Urinary bladder (tissue), 4 donors: Measurements from ENCODE around the gene KATNAL2. TPM values are rescaled to one million over a fixed set of nuclear protein-coding genes. Genes with fewer than 3 reads are reported as not detected.

Source experiments
- DNase-seq: peaks from one replicate; pipeline ENCODE4 v3.0.0-alpha.2; 2015; ENCODE audit errors: extremely low spot score
- H3K27ac ChIP-seq: one replicate; pipeline ENCODE4 v1.5.1; 2013; ENCODE audit warnings: low read depth, mild to moderate bottlenecking, moderate library complexity
- H3K36me3 ChIP-seq: one replicate; pipeline ENCODE4 v1.6.1; 2013; ENCODE audit warnings: mild to moderate bottlenecking, moderate library complexity; ENCODE audit not compliant: insufficient read depth
- H3K4me1 ChIP-seq: one replicate; pipeline ENCODE4 v1.6.1; 2013; ENCODE audit warnings: mild to moderate bottlenecking, moderate library complexity; ENCODE audit not compliant: insufficient read depth
- H3K4me3 ChIP-seq: one replicate; pipeline ENCODE4 v1.5.1; 2013; ENCODE audit warnings: low read depth, low read length
- WGBS: extraction: QIAGEN DNeasy Blood & Tissue Kit; methylation state at CpG from one replicate; pipeline ENCODE4 v1.1.7; 2013; 5-methylcytosine and 5-hydroxymethylcytosine counted together
- polyA plus RNA-seq: library from polyadenylated mRNA; stranded (reverse); fragments of 200-250 nt; gene quantifications from one replicate; pipeline ENCODE4 v1.2.3, GENCODE V29; 2013
- total RNA-seq: library from RNA; depleted of rRNA; stranded (reverse); fragments of >200 nt; gene quantifications from one replicate; pipeline ENCODE4 v1.2.3, GENCODE V29; 2014
- donor health status: healthy with polysubstance abuse.
- donor health status: healthy.

Gene KATNAL2
- total and polyA plus RNA-seq, 2 donors = 1.8 to 4.4 TPM

DNA sequence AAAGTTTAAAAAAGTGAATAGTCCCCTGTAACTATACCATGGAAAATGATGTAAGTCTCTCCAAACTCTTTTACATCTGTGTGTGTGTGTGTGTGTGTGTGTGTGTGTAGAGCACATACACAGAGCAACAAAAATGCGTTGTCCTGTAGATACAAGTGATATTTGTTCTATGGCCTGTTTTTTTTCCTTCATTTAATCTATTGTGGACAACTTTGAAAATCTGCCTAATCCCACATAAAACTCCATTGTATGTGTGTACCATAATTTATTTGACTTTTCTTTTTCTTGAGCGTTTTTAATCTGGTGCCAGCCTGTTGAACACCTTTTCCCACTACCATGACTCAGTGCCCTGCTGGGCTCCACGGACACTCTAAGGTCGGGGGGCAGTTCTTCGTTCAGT, 170.3 kb downstream of the KATNAL2 start:
- 88% methylated on average over 5 of the region's 5 CpGs for WGBS
- no peaks in the 10 kb centered on the region for H3K36me3 ChIP-seq
- H3K4me3 ChIP-seq = no peak overlapping the region
- H3K4me1 ChIP-seq = no peaks in the 10 kb centered on the region
- H3K27ac ChIP-seq = no peak overlapping the region
- DNase-seq = no peak

GRCh38 chr18:47095810-47096209, 178.4 kb downstream of the KATNAL2 start:
- no peaks in the 10 kb centered on the region for H3K4me1 ChIP-seq
- no peak for DNase-seq
- H3K27ac ChIP-seq = no peak overlapping the region
- no peak overlapping the region for H3K4me3 ChIP-seq
- 78% methylated on average over 3 of the region's 3 CpGs for WGBS
- H3K36me3 ChIP-seq = no peaks in the 10 kb centered on the region

- no peak overlapping the region for H3K4me3 ChIP-seq
- H3K36me3 ChIP-seq = no peaks in the 10 kb centered on the region
- 24% methylated on average over 12 of the region's 12 CpGs for WGBS
- H3K4me1 ChIP-seq = no peaks in the 10 kb centered on the region
- H3K27ac ChIP-seq = no peak overlapping the region
- no peak for DNase-seq
Measured at GRCh38 chr18:47100212-47100831, 182.9 kb downstream of the KATNAL2 start.

DNA sequence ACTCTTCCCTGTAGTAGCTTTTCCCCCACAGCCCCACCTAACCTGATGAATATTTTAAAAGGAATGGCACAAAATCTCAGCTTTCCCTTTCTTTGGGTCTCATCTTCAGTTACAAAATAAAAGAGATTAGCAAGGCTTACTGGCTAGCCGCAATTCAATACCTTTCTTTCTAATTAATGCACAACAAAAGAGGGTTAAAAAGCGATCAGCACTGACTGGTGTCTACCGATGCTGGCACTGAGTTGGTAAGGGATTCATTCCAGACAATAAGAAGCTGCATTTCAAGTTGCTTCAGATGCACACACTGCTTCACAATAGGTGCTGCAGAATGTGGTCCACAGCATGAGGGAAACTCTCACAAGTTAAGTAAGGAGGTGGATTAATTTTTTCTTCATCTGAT, 191.0 kb downstream of the KATNAL2 start:
- H3K27ac ChIP-seq = no peak overlapping the region
- no peaks in the 10 kb centered on the region for H3K36me3 ChIP-seq
- H3K4me3 ChIP-seq = no peak overlapping the region
- WGBS = 84% methylated on average over 3 of the region's 3 CpGs
- DNase-seq = no peak
- H3K4me1 ChIP-seq = no peaks in the 10 kb centered on the region

- Histone ChIP-seq H3K4me1 (no peaks in the 10 kb centered on the region), H3K27ac (no peak overlapping the region), H3K4me3 (no peak overlapping the region), H3K36me3 (no peaks in the 10 kb centered on the region)
- WGBS = 88% methylated on average over 7 of the region's 7 CpGs
- no peak for DNase-seq
Measured at GRCh38 chr18:47108998-47109405, 191.6 kb downstream of the KATNAL2 start.

- DNase-seq = no peak
Measured at GRCh38 chr18:47109720-47110119, 192.3 kb downstream of the KATNAL2 start.

DNA sequence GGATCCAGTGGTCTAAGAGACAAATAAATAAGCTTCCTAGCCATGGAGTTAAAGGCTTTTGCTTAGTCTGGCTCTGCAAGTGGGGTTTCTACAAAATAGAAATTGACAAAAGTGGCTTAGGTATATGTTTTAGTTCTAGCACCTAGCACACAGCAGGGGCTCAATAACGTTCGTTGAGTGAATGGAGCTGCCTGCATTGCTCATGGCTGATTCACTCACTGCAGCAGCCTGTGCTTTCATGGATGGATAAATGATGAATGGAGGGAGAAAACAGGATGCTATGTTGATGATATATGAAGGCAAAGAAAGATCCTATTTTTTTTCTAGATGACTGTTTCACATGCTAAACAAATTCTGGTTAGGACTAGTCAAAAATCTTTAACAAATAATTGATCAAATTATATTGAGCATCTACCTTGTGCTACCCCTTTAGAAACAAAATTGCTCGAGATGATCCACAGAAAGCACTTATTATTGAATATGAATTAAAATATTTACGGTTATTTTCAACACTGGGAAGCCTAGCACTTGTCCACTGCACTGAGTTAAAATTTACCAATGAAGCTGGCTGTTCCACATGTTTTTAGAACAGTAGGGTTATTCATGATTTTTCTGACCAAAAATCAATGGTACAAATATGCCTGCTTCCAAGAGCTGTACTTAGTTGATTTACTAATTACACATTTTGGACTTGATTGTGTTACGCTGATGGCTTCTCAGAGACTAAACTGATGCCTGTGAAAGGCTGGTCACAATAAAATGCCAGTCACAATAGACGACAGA, 193.3 kb downstream of the KATNAL2 start:
- Histone ChIP-seq H3K4me1 (no peaks in the 10 kb centered on the region), H3K27ac (no peak overlapping the region), H3K4me3 (no peak overlapping the region), H3K36me3 (no peaks in the 10 kb centered on the region)
- DNase-seq = no peak
- WGBS = 88% methylated on average over 6 of the region's 6 CpGs

More at GRCh38 chr18:47109720-47110119, 192.3 kb downstream of the KATNAL2 start:
- no peaks in the 10 kb centered on the region for H3K4me1 ChIP-seq
- H3K27ac ChIP-seq = no peak overlapping the region
- no peaks in the 10 kb centered on the region for H3K36me3 ChIP-seq
- WGBS = 79% methylated on average over 1 of the region's 1 CpG
- no peak overlapping the region for H3K4me3 ChIP-seq

DNA sequence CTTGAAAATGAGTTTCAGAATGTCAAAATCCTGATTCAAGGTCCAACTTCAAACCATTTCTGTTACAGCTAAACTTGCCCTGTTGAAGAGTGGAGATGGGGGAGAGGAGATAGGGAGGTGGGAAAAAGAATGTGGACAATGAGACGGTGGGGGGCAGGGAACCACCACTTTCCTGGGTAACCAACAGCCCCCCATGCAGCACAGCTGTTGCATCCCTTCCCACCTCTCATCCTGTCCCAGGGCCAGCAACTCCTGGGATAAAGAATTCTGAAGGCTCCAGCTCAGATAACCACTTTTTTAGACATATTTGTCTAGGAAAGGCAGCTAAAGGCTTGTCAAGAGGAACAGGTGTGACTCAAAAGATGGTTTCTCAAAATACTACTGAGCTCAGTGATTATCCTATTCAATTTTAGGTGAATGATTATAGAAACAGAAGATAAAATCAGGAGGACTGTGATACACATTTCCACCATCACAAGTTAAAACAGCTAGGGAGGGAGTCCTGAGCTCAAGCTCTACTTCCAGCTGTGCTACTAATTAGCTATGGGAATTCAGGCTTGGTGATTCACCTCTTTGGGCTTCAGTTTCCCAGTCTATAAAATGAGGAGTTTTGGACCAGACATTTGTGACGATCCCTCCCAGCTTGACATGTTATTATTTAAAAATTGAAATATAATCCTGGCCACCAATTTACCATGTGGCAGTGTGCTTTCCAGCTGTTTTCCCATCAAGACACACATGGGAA, 196.6 kb downstream of the KATNAL2 start:
- 85% methylated on average over 2 of the region's 2 CpGs for WGBS
- H3K36me3 ChIP-seq = peaks cover 2% of the 10 kb centered on the region
- no peak overlapping the region for H3K27ac ChIP-seq
- no peak for DNase-seq
- no peak overlapping the region for H3K4me3 ChIP-seq
- no peaks in the 10 kb centered on the region for H3K4me1 ChIP-seq

- WGBS = 79% methylated on average over 2 of the region's 2 CpGs
- H3K36me3 ChIP-seq = peaks cover 2% of the 10 kb centered on the region
- H3K4me3 ChIP-seq = no peak overlapping the region
- H3K27ac ChIP-seq = no peak overlapping the region
- no peaks in the 10 kb centered on the region for H3K4me1 ChIP-seq
- DNase-seq = no peak
Measured at GRCh38 chr18:47115205-47115604, 197.8 kb downstream of the KATNAL2 start.

DNA sequence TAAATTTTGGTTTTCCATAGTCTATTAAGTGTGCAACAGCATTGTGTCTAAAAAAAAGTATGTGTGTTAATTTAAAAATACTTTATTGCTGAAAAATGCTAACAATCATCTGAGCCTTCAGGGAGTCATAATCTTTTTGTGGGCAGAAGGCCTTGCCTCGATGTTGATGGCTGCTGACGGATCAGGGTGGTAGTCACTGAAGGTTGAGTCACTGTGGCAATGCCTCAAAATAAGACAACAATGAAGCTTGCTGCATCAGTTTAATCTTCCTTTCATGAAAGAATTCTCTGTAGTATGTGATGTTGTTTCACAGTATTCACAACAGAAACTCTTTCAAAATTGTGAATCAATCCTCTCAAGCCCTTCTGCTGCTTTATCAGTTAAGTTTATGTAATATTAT, 201.6 kb downstream of the KATNAL2 start:
- H3K4me3 ChIP-seq = no peak overlapping the region
- H3K4me1 ChIP-seq = no peaks in the 10 kb centered on the region
- H3K27ac ChIP-seq = no peak overlapping the region
- H3K36me3 ChIP-seq = peaks cover 2% of the 10 kb centered on the region
- no peak for DNase-seq
- WGBS = 98% methylated on average over 2 of the region's 2 CpGs

GRCh38 chr18:47120428-47120827, 203.0 kb downstream of the KATNAL2 start:
- H3K4me3 ChIP-seq = no peak overlapping the region
- H3K36me3 ChIP-seq = peaks cover 2% of the 10 kb centered on the region
- 83% methylated on average over 4 of the region's 4 CpGs for WGBS
- no peak for DNase-seq
- no peaks in the 10 kb centered on the region for H3K4me1 ChIP-seq
- H3K27ac ChIP-seq = no peak overlapping the region

DNA sequence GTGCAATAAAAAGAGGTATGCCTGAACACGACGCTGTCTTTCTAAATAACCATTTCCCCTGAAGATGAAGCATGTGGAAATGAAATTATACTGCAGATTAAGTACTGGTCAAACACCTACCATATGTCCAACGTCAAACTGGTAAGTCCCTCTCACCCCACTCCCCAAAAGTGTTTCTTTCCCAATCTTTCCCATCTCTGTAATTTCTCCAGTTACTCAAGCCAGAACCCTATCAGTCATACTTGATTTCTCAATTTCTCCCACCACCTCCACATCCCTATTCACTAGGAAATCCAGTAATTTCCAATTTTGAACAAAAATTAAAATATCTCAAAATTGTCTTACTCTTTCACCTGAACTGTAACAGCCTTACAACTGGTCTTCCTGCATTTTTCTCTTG, 203.7 kb downstream of the KATNAL2 start:
- Histone ChIP-seq H3K36me3 (peaks cover 2% of the 10 kb centered on the region), H3K4me3 (no peak overlapping the region), H3K27ac (no peak overlapping the region), H3K4me1 (no peaks in the 10 kb centered on the region)
- no peak for DNase-seq
- 94% methylated on average over 3 of the region's 3 CpGs for WGBS

DNA sequence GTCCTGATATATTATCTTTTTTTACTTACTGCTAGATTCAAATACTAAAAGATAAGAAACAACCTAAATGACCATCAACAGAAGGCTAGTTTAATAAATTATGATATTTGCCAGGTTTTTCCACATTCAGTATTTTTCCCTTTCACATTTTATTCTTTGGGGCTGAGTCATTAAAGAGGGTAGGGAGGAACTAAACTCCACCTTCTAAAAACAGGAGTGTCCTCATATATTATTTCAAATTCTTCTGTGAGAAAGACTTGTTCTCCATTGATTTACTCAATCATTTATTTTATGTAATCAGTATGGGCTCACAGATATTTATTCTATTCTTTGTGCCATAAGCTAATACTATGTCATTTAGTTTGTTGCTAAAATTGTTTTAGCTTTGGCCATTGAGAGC, 223.9 kb downstream of the KATNAL2 start:
- no peak for DNase-seq
- H3K4me3 ChIP-seq = no peak overlapping the region
- no peaks in the 10 kb centered on the region for H3K4me1 ChIP-seq
- no peak overlapping the region for H3K27ac ChIP-seq
- H3K36me3 ChIP-seq = no peaks in the 10 kb centered on the region

GRCh38 chr18:47143153-47143552, 225.8 kb downstream of the KATNAL2 start:
- Histone ChIP-seq H3K27ac (no peak overlapping the region), H3K4me3 (no peak overlapping the region), H3K36me3 (no peaks in the 10 kb centered on the region), H3K4me1 (no peaks in the 10 kb centered on the region)
- no peak for DNase-seq
- 98% methylated on average over 5 of the region's 5 CpGs for WGBS
